Progenitor cell of endocrine pancreas (in vitro differentiated cells): ENCODE results near the gene MYO9B. TPM values are rescaled to one million over a fixed set of nuclear protein-coding genes. Genes with fewer than 3 reads are reported as not detected.

Experiments used
- DNase-seq: peaks from one replicate; pipeline ENCODE4 v3.0.0; 2021; ENCODE audit warnings: low spot score; ENCODE audit not compliant: unreplicated experiment
- H3K27ac Mint-ChIP-seq: 2 replicates; pipeline ENCODE4 v1.8.0; 2021; ENCODE audit warnings: mild to moderate bottlenecking, moderate library complexity, mixed read lengths
- H3K27me3 Mint-ChIP-seq: 2 replicates; pipeline ENCODE4 v1.8.0; 2021; ENCODE audit warnings: mixed read lengths
- H3K36me3 Mint-ChIP-seq: 2 replicates; pipeline ENCODE4 v1.8.0; 2022; ENCODE audit warnings: mixed read lengths; ENCODE audit not compliant: insufficient read depth
- H3K4me1 Mint-ChIP-seq: 2 replicates; pipeline ENCODE4 v1.8.0; 2021; ENCODE audit warnings: low read depth, mixed read lengths
- H3K4me3 Mint-ChIP-seq: 2 replicates; pipeline ENCODE4 v1.8.0; 2021; ENCODE audit warnings: low read depth, mild to moderate bottlenecking, moderate library complexity, mixed read lengths
- H3K9me3 Mint-ChIP-seq: 2 replicates; pipeline ENCODE4 v1.8.0; 2021; ENCODE audit warnings: low read depth, mixed read lengths
- total RNA-seq: library from RNA; stranded (reverse); gene quantifications from 2 replicates; pipeline ENCODE4 v1.2.1, GENCODE V29; 2021
- TF ChIP-seq, protein P1 (sequence below): fragments of 200-600 bp; sonication (generic); IDR thresholded peaks from one replicate; pipeline ENCODE4 v1.5.0; 2021; ENCODE audit warnings: antibody characterized with exemption, mild to moderate bottlenecking; ENCODE audit not compliant: unreplicated experiment

The MYO9B gene
- total RNA-seq, 1 donor from 2014 or later: 79.7 TPM

DNA sequence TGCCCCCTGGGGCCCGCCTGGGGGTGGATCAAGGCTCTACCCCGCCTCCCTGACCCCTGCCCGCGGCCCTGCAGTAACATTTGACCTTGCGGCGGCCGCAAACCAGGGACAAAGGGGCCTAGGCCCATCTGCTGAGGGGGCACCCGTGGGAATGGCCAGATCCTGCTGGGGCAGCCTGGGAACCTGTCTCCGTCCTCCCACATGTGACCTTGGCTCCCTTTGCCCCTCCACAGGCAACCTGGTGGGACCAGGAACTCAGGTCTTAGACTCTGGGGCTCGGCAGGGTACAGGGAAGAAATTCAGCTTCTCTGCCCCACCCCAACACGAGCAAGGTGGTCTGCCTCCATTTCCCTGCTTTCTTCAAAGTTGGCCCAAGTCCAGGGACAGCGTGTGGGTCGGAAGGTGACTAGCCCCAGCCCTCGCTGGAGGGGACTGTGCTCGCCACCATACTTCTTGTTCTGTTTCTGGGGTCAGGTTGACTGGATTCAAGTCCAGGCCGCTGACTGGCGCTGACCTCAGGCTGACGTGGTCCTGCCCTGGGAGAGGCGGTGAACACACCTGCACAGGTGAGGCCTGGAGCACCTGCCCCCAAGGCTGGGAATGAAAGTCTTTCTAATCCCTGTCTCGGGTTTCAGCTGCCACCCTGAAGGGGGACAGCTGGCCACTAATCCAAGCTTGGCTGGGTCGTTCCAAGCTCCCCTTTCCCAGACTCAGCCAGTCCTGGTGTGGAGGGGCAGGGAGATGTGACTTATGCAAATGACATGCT lies 172.6 kb downstream of the MYO9B start:
- TF ChIP-seq, protein P1, sequence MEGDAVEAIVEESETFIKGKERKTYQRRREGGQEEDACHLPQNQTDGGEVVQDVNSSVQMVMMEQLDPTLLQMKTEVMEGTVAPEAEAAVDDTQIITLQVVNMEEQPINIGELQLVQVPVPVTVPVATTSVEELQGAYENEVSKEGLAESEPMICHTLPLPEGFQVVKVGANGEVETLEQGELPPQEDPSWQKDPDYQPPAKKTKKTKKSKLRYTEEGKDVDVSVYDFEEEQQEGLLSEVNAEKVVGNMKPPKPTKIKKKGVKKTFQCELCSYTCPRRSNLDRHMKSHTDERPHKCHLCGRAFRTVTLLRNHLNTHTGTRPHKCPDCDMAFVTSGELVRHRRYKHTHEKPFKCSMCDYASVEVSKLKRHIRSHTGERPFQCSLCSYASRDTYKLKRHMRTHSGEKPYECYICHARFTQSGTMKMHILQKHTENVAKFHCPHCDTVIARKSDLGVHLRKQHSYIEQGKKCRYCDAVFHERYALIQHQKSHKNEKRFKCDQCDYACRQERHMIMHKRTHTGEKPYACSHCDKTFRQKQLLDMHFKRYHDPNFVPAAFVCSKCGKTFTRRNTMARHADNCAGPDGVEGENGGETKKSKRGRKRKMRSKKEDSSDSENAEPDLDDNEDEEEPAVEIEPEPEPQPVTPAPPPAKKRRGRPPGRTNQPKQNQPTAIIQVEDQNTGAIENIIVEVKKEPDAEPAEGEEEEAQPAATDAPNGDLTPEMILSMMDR: no peak
- DNase-seq: peak; percentile 55
- Mint-ChIP-seq H3K9me3 (no peaks in the 10 kb centered on the region), H3K36me3 (no peaks in the 10 kb centered on the region), H3K4me3 (peak overlapping the region; percentile 35), H3K27ac (peak overlapping the region; percentile 97), H3K4me1 (peaks cover 26% of the 10 kb centered on the region), H3K27me3 (no peaks in the 10 kb centered on the region)

DNA sequence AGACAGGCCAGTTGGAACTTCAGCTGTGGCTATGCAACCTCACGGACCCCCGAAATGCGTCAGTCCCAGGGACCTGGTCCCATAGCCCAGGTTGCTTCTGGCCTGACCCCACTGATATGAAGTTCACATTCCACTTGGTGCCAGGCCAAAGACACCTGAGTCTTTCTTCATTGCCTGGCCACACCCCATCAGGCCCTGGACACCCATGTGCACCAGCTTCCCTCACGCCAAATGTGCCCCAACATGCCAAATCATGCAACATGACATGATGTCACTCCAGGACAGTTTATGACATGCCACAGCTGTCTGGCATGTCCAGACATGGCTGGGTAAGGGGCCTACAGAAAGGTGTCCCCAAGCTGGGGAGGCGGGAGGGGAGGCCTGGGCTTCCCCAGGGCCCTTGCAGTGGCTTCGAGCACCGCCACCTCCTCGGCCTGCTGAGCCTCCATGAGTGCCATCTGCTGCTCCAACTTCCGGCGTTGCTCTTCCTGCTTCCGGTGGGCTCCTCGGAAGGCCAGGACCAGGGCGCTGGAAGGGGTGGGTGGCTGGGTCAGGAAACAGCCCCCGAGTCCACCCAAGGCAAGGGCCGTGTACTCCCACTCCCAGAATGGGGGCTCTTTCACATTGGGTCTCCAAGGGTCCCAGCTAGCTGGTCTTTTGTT lies 174.4 kb downstream of the MYO9B start:
- Mint-ChIP-seq H3K4me3 (no peak overlapping the region), H3K9me3 (no peaks in the 10 kb centered on the region), H3K27me3 (no peaks in the 10 kb centered on the region), H3K4me1 (peaks cover 22% of the 10 kb centered on the region), H3K27ac (no peak overlapping the region), H3K36me3 (no peaks in the 10 kb centered on the region)
- TF ChIP-seq, protein P1: no peak
- DNase-seq: no peak

DNA sequence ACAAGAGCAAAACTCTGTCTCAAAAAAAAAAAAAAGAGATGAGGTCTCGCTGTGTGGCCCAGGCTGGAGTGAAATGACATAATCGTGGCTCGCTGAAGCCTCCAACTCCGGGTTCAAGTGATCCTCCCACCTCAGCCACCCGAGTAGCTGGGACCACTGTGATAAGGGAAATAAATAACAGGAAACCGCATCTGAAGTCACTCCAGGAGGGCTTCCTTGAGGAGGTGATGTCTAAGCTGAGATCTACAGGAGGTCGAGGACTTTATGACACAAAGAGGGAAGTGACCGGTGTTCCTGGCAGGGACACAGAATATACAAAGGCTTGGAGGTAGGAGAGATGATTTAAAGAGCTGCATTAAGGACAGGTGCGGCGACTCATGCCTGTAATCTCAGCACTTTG lies 179.1 kb downstream of the MYO9B start:
- peaks cover 2% of the 10 kb centered on the region for H3K4me1 Mint-ChIP-seq
- no peaks in the 10 kb centered on the region for H3K36me3 Mint-ChIP-seq
- DNase-seq: no peak
- no peaks in the 10 kb centered on the region for H3K27me3 Mint-ChIP-seq
- H3K4me3 Mint-ChIP-seq: no peak overlapping the region
- TF ChIP-seq, protein P1: no peak
- H3K27ac Mint-ChIP-seq: no peak overlapping the region
- H3K9me3 Mint-ChIP-seq: no peaks in the 10 kb centered on the region

DNA sequence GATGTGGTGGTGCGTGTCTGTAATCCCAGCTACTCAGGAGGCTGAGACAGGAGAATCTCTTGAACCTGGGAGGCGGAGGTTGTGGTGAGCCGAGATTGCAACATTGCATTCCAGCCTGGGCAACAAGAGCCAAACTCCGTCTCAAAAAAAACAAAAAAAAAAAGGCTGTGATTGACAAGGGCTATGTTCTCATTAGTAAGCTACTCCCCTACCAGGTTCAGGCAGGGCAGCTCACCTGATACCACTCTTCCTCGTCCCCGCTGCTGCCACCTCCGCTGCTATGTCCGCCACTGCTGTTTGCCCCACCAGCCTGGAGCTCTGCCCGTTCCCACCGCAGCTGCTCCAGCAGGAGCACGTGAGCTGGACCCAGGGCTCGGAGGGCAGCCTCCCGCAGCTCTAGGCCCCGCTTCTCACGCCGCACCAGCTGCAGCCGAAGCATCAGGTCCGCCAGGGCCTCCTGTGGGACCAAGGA lies 179.6 kb downstream of the MYO9B start:
- H3K27me3 Mint-ChIP-seq: no peaks in the 10 kb centered on the region
- H3K27ac Mint-ChIP-seq: no peak overlapping the region
- peaks cover 2% of the 10 kb centered on the region for H3K4me1 Mint-ChIP-seq
- no peaks in the 10 kb centered on the region for H3K9me3 Mint-ChIP-seq
- TF ChIP-seq, protein P1: no peak
- H3K4me3 Mint-ChIP-seq: no peak overlapping the region
- H3K36me3 Mint-ChIP-seq: no peaks in the 10 kb centered on the region
- DNase-seq: no peak

DNA sequence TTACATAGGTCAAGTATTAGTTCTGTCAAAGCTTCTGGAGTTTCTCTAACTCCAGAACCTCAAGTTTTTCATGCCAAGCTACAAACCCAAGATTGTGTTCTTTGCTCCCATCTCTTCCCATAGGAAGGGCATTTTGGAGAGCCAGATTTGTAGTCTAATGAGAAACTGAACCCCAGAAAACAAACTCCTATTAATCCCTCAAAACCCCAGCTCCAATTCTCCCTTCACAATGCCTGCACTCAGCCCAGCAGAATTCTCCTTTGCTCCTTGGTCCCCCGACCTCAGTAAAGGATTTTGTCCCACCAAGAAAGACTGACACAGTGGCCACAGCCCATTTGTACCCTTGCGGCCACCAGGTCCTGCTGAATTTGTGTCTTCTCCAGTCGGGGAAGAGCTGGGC lies 180.6 kb downstream of the MYO9B start:
- H3K4me3 Mint-ChIP-seq: no peak overlapping the region
- peaks cover 2% of the 10 kb centered on the region for H3K4me1 Mint-ChIP-seq
- DNase-seq: no peak
- peaks cover 3% of the 10 kb centered on the region for H3K27me3 Mint-ChIP-seq
- TF ChIP-seq, protein P1: no peak
- no peaks in the 10 kb centered on the region for H3K9me3 Mint-ChIP-seq
- H3K36me3 Mint-ChIP-seq: no peaks in the 10 kb centered on the region
- no peak overlapping the region for H3K27ac Mint-ChIP-seq
